DND-41 (cell line): ENCODE results near the gene ZPBP2.

Experiments used
- CTCF ChIP-seq: IDR thresholded peaks from 2 replicates; pipeline ENCODE4 v1.5.1; 2012; ENCODE audit warnings: borderline replicate concordance, low read length, moderate library complexity, mild to moderate bottlenecking; ENCODE audit not compliant: poor library complexity, severe bottlenecking; ENCODE audit errors: extremely low read depth
- EZH2 ChIP-seq: IDR thresholded peaks from 3 replicates; pipeline ENCODE4 v1.6.1; 2012; ENCODE audit warnings: borderline replicate concordance, low read depth, mild to moderate bottlenecking, moderate library complexity, low read length, inconsistent platforms; ENCODE audit not compliant: severe bottlenecking

GRCh38 chr17:39826334-39826733 is 41.7 kb upstream of the ZPBP2 start:
- TF ChIP-seq EZH2 = no peak
- TF ChIP-seq CTCF = no peak
